Measurements from ENCODE around the gene ANKEF1. TPM values are rescaled to one million over a fixed set of nuclear protein-coding genes. Genes with fewer than 3 reads are reported as not detected.
A peak's percentile ranks its signal among the peaks of the same experiment; 100 is the strongest.
"Not testable (repeated sequence)": the region's sequence is repeated elsewhere in the genome, so short reads cannot be mapped to it uniquely, and the experiment has no call there.

ANKEF1 gene
- total RNA-seq, 2 experiments from 2014 or later, result 6.9 to 8.7 TPM

DNA sequence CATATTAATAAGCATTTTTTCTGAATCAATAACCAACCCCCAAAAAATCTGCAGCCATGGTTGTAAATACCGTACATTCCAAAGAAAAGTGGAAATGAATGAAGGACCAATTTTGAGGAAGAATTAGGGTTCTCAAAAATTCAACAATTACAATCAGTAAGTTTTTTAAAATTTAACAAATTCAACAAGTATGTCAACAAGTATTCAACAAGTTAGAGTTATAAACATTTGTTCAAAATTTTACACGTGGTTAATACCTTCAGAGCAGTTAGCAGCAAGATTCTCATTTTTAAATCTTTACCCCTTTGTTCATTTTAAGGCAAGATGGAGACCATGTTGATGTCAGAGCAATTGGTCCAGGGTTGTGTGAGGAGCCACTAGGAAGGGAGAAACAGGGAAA lies 27.6 kb upstream of the ANKEF1 start:
- H3K4me1 Mint-ChIP-seq, result no peaks in the 10 kb centered on the region

DNA sequence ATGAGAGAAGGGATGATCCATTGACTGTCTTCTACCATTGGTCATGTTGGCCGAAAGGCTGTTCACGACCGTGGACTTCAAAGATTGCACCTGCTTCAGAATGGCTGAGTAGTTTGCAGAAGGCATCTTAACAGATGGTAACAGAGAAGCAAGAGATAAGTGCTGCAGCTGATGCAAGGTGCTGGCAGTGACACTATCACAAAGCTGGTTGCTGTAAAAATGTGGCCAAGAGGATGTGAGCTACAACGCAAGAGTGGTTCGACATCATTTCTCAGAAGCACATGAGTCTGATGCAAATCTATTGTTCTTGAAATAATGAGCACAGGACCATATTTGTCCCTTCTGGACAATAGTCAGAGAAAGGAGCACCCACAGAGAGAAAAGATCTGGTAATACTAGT lies 27.0 kb upstream of the ANKEF1 start:
- no peaks in the 10 kb centered on the region for H3K36me3 Mint-ChIP-seq (ENCODE audit: low read depth)
- no peak for DNase-seq
- ChIA-PET POLR2A (no interaction called here), CTCF (interaction anchor here (0.6 kb wide), 1 partner anchor 1671 kb away, joined by 7 read pairs; no protein-coding TSS in a partner anchor)
- H3K4me3 Mint-ChIP-seq, result no peak overlapping the region
- no peaks in the 10 kb centered on the region for H3K4me1 Mint-ChIP-seq
- no peaks in the 10 kb centered on the region for H3K9me3 Mint-ChIP-seq
- no peaks in the 10 kb centered on the region for H3K27me3 Mint-ChIP-seq
- no peak overlapping the region for H3K27ac Mint-ChIP-seq

More for the DNA sequence above, 27.6 kb upstream of the ANKEF1 start:
- ChIA-PET POLR2A (no interaction called here), CTCF (no interaction called here)
- no peak overlapping the region for H3K4me3 Mint-ChIP-seq
- DNase-seq, result no peak
- H3K27me3 Mint-ChIP-seq, result no peaks in the 10 kb centered on the region
- H3K36me3 Mint-ChIP-seq (ENCODE audit: low read depth), result no peaks in the 10 kb centered on the region
- no peaks in the 10 kb centered on the region for H3K9me3 Mint-ChIP-seq
- H3K27ac Mint-ChIP-seq, result no peak overlapping the region

DNA sequence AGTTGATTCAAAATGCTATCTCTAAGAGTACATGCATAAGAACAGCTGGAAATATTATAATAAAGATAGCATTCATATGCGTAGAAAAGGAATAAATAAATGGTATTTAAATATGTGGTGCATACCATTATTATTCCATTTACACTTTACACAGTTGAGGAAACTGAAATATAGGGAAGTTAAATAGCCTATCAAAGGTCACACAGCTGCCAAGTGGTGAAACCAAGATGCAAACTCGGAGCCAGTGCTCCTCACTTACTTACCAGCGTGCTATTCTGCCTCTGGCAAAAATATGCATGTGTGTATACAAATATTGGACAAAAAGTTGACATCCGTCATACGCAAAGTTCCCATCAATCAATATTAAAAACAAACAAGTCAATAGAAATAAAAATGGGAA lies 22.3 kb upstream of the ANKEF1 start:
- ChIA-PET POLR2A (no interaction called here), CTCF (no interaction called here)
- Mint-ChIP-seq H3K27me3 (no peaks in the 10 kb centered on the region), H3K4me1 (no peaks in the 10 kb centered on the region), H3K9me3 (no peaks in the 10 kb centered on the region), H3K36me3 (ENCODE audit: low read depth) (no peaks in the 10 kb centered on the region), H3K4me3 (no peak overlapping the region), H3K27ac (no peak overlapping the region)
- no peak for DNase-seq

DNA sequence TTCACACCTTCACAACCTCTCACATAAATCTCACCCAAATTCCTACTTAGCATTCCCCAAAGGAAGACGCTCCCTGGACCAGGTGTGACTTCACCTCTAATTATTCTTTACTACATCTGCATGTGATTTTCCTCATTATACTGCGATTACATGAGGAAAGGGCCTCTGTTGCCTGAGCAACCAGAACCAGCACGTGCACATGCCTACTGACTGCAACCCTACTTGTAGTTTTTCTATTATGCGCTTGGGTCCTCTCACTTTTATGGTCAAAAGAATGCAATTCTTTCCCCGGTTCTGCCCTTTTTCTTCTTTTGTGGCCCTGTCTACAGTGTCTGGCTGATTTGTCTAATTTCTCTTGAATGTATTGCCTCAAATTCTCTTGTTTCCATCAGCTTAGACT lies 20.4 kb upstream of the ANKEF1 start:
- no peak for DNase-seq
- H3K27me3 Mint-ChIP-seq, result peaks cover 3% of the 10 kb centered on the region
- H3K36me3 Mint-ChIP-seq (ENCODE audit: low read depth), result no peaks in the 10 kb centered on the region
- no peak overlapping the region for H3K4me3 Mint-ChIP-seq
- H3K4me1 Mint-ChIP-seq, result no peaks in the 10 kb centered on the region
- ChIA-PET POLR2A (no interaction called here), CTCF (no interaction called here)
- no peak overlapping the region for H3K27ac Mint-ChIP-seq
- no peaks in the 10 kb centered on the region for H3K9me3 Mint-ChIP-seq

DNA sequence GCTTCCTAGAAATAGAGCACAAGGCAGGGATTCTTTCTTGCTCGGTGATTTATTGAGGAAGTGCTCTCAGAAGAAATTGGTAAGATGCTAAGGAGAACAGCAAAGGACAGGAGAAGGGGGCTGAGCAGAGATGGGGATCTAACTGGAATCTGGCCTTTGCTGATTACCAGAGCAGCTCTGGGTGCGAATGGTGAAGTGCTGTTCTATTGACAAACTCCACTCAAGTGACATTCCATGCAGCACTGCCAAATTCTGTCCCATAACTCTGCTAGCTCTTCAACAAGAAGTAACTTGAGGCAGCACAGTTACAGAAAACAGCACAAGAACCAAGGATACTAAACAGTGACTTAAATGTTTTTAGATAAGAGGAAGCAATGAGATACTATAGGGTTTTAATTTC lies 13.8 kb upstream of the ANKEF1 start:
- H3K36me3 Mint-ChIP-seq (ENCODE audit: low read depth), result no peaks in the 10 kb centered on the region
- POLR2A ChIA-PET, result no interaction called here
- H3K27ac Mint-ChIP-seq, result no peak overlapping the region
- H3K9me3 Mint-ChIP-seq, result no peaks in the 10 kb centered on the region
- no peak for DNase-seq
- peaks cover 4% of the 10 kb centered on the region for H3K4me1 Mint-ChIP-seq
- CTCF ChIA-PET, result no interaction called here
- H3K4me3 Mint-ChIP-seq, result no peak overlapping the region
- peaks cover 18% of the 10 kb centered on the region for H3K27me3 Mint-ChIP-seq

DNA sequence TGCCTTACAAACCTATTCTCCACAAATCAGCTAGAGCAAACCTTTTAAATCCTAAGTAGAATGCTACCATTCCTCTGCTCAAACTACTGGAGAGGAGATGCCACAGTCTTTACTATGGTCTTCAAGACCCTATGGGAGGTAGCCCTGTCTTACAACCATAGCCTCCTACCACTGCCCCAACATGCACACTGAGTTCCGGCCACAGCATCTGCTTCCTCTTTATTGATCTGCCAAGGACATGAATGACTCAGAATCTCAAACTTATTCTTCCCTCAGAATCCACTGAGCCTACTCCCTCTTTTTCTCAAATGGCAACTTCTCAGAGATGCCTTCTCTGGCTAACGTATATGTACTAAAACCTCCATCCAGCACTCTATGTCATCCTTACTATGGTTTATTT lies 12.2 kb upstream of the ANKEF1 start:
- no peak overlapping the region for H3K4me3 Mint-ChIP-seq

DNA sequence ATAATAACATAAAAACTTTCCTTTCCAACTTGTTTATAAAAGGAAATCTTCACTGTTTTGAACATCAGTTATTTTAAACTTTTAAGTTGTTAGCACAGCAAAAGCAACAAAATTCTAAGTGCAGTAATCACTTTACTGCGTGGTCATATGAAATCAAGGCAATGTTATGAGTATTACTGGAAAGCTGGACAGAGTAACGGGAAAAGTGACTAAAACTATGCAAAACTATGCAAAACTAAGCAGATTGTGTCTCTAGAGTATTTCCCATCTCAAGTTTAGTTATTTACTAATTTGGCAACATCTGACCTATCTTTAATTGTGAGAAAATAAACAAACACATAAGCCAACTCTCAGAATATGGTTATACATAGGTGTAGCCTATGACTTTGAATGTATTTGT lies 10.9 kb upstream of the ANKEF1 start:
- POLR2A ChIA-PET, result no interaction called here
- DNase-seq, result no peak
- H3K27ac Mint-ChIP-seq, result no peak overlapping the region
- CTCF ChIA-PET, result no interaction called here
- H3K27me3 Mint-ChIP-seq, result peaks cover 23% of the 10 kb centered on the region
- H3K4me3 Mint-ChIP-seq, result no peak overlapping the region
- no peaks in the 10 kb centered on the region for H3K9me3 Mint-ChIP-seq
- H3K36me3 Mint-ChIP-seq (ENCODE audit: low read depth), result no peaks in the 10 kb centered on the region
- peaks cover 4% of the 10 kb centered on the region for H3K4me1 Mint-ChIP-seq

More for the DNA sequence above, 12.2 kb upstream of the ANKEF1 start:
- POLR2A ChIA-PET, result no interaction called here
- Mint-ChIP-seq H3K27me3 (peaks cover 22% of the 10 kb centered on the region), H3K36me3 (ENCODE audit: low read depth) (no peaks in the 10 kb centered on the region), H3K27ac (no peak overlapping the region), H3K9me3 (no peaks in the 10 kb centered on the region), H3K4me1 (peaks cover 4% of the 10 kb centered on the region)
- no peak for DNase-seq
- CTCF ChIA-PET, result no interaction called here

DNA sequence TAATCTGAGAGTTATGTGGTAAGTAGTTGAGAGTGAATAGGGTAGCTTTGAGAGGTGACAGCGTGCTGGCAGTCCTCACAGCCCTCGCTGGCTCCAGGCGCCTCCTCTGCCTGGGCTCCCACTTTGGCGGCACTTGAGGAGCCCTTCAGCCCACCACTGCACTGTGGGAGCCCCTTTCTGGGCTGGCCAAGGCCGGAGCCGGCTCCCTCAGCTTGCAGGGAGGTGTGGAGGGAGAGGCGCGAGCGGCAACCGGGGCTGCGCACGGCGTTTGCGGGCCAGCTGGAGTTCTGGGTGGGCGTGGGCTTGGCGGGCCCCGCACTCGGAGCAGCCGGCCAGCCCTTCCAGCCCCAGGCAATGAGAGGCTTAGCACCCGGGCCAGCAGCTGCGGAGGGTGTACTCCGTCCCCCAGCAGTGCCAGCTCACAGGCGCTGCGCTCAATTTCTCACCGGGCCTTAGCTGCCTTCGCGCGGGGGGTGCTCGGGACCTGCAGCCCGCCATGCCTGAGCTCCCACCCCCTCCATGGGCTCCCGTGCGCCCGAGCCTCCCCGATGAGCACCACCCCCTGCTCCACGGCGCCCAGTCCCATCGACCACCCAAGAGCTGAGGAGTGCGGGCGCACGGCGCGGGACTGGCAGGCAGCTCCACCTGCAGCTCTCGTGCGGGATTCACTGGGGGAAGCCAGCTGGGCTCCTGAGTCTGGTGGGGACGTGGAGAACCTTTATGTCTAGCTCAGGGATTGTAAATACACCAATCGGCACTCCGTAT lies 3.2 kb upstream of the ANKEF1 start:
- H3K4me1 Mint-ChIP-seq; H3K27ac Mint-ChIP-seq; POLR2A ChIA-PET; H3K4me3 Mint-ChIP-seq; DNase-seq; H3K36me3 Mint-ChIP-seq (ENCODE audit: low read depth); CTCF ChIA-PET; H3K9me3 Mint-ChIP-seq: not testable (repeated sequence)
- peaks cover 19% of the 10 kb centered on the region for H3K27me3 Mint-ChIP-seq

DNA sequence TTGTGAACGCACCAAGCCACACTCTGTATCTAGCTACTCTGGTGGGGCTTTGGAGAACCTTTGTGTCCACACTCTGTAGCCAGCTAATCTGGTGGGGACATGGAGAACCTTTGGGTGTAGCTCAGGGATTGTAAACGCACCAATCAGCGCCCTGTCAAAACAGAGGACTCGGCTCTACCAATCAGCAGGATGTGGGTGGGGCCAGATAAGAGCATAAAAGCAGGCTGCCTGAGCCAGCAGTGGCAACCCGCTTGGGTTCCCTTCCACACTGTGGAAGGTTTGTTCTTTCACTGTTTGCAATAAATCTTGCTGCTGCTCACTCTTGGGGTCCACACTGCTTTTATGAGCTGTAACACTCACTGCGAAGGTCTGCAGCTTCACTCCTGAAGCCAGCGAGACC lies 2.5 kb upstream of the ANKEF1 start:
- H3K36me3 Mint-ChIP-seq (ENCODE audit: low read depth); H3K4me3 Mint-ChIP-seq; CTCF ChIA-PET; H3K9me3 Mint-ChIP-seq; DNase-seq; H3K4me1 Mint-ChIP-seq; H3K27ac Mint-ChIP-seq; POLR2A ChIA-PET: not testable (repeated sequence)
- H3K27me3 Mint-ChIP-seq, result peaks cover 15% of the 10 kb centered on the region

DNA sequence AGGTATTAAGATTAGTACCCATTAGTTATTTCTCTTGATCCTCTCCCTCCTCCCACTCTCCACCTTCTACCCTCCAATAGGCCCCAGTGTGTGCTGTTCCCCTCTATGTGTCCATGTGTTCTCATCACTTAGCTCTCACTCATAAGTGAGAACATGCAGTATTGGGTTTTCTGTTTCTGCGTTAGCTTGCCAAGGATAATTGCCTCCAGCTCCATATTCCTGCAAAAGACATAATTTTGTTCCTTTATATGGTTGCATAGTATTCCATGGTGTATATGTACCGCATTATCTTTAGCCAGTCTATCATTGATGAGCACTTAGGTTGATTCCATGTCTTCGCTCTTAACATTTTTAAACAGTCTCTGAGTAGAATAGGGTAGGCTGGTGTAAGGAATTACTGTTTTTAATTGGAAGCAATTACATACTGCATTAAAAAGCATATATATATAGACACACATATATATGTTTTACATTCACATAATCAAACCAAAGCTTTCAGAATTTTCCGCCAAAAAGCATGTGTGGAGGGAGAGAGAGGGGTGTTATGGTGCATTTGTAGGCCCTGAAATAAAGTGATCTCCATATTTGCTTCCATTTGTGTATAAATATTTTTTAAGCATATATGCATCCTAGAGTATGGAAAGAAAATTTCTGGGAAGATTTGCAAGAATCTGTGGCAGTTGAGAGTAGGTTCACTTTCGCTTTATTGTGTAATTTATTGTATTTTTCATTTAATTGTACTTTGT lies 709 bp upstream of the ANKEF1 start:
- DNase-seq, result no peak
- H3K27ac Mint-ChIP-seq, result peak overlapping the region; percentile 9
- no peaks in the 10 kb centered on the region for H3K9me3 Mint-ChIP-seq
- ChIA-PET CTCF (no interaction called here), POLR2A (no interaction called here)
- peaks cover 12% of the 10 kb centered on the region for H3K27me3 Mint-ChIP-seq
- peaks cover 10% of the 10 kb centered on the region for H3K4me1 Mint-ChIP-seq
- H3K4me3 Mint-ChIP-seq, result no peak overlapping the region
- H3K36me3 Mint-ChIP-seq (ENCODE audit: low read depth), result peaks cover 11% of the 10 kb centered on the region

DNA sequence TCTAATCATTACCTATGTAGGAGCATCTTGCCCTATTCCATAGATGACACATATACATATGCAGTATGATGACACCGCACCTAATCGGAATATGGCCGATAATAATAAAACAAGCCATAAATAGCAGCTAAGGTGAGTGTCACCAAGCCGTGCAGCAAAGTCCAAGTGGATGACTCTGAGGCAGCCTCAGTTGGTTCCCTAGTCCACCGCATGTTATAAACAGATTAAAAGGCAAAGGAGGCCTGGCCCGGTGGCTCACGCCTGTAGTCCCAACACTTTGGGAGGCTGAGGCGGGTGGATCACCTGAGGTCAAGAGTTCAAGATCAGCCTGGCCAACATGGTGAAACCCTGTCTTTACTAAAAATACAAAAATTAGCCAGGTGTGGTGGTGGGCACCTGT lies 1.5 kb downstream of the ANKEF1 start:
- peaks cover 23% of the 10 kb centered on the region for H3K36me3 Mint-ChIP-seq (ENCODE audit: low read depth)
- H3K27ac Mint-ChIP-seq, DNase-seq, CTCF ChIA-PET, H3K9me3 Mint-ChIP-seq, POLR2A ChIA-PET, H3K4me3 Mint-ChIP-seq, H3K27me3 Mint-ChIP-seq: not testable (repeated sequence)
- peaks cover 13% of the 10 kb centered on the region for H3K4me1 Mint-ChIP-seq

DNA sequence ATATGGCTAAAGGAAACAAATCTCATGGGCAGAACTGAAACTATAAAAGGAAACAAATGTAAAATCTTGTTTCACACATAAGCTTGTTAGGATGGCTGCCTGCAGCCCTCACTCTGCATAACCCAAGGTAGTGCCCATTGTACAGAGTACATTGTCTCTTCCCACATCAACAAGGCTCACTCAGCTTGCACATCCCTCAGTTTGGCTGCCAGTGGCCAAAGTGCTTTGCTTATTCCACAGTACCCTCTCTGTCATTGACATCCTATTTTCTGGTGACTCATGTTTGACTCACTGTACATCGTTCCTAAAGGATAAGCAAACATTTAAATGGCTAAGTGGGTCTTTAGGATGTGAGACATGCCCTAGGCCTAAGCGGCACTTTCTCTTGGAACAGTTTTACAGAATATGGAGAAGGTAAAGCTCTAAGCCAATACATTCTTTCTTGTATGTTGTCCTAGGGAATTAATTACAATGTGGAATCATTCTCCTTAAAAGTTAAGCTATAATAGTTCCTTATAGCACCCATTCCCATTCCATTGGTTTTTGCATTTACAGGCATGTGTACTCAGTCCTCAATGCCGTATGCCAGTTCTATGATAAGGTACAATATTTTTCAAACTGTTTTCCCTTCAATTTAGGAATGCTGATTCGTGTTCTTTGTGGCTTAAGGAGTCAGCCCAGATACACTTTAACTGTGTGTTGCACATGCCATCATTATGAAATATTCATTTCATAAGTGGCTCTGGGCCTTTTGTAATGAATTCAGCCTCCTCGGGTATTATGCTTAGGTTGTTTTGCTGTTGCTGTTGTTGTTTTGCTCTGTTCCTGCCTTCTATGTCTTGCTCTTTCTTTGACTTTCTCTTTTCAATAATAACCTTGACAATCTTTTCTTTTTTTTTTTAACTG lies 5.5 kb downstream of the ANKEF1 start:
- Mint-ChIP-seq H3K36me3 (ENCODE audit: low read depth) (peaks cover 29% of the 10 kb centered on the region), H3K27me3 (no peaks in the 10 kb centered on the region), H3K9me3 (no peaks in the 10 kb centered on the region), H3K27ac (no peak overlapping the region), H3K4me3 (no peak overlapping the region), H3K4me1 (peaks cover 24% of the 10 kb centered on the region)
- ChIA-PET POLR2A (no interaction called here), CTCF (no interaction called here)
- no peak for DNase-seq

DNA sequence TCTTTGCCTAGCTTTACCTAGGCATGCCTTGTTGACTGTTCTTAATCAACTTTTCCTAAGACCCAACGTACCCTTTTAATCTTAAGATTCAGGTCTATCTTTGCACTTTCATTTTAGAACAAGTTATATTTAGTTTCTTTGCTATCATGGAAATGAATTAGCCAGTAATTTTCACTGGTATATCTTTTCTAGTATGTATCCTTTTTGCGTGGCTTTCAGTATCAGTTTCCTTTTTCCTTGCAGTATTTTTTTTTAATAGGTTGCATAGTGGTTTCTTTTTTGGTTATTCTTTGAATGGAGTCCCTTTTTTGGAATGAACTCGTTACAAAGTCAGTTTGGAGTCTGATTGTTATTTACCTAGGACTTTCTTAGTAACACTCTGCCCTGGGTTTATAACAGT lies 7.3 kb downstream of the ANKEF1 start:
- Mint-ChIP-seq H3K27ac (peak overlapping the region; percentile 51), H3K27me3 (no peaks in the 10 kb centered on the region), H3K4me3 (peak overlapping the region; percentile 10), H3K4me1 (peaks cover 16% of the 10 kb centered on the region), H3K9me3 (no peaks in the 10 kb centered on the region), H3K36me3 (ENCODE audit: low read depth) (peaks cover 25% of the 10 kb centered on the region)
- ChIA-PET POLR2A (no interaction called here), CTCF (no interaction called here)
- no peak for DNase-seq
